Measurements from ENCODE around the gene STON2. TPM values are rescaled to one million over a fixed set of nuclear protein-coding genes. Genes with fewer than 3 reads are reported as not detected.

Gene STON2
- total RNA-seq, 1 donor from 2014 or later = 66.8 TPM

DNA sequence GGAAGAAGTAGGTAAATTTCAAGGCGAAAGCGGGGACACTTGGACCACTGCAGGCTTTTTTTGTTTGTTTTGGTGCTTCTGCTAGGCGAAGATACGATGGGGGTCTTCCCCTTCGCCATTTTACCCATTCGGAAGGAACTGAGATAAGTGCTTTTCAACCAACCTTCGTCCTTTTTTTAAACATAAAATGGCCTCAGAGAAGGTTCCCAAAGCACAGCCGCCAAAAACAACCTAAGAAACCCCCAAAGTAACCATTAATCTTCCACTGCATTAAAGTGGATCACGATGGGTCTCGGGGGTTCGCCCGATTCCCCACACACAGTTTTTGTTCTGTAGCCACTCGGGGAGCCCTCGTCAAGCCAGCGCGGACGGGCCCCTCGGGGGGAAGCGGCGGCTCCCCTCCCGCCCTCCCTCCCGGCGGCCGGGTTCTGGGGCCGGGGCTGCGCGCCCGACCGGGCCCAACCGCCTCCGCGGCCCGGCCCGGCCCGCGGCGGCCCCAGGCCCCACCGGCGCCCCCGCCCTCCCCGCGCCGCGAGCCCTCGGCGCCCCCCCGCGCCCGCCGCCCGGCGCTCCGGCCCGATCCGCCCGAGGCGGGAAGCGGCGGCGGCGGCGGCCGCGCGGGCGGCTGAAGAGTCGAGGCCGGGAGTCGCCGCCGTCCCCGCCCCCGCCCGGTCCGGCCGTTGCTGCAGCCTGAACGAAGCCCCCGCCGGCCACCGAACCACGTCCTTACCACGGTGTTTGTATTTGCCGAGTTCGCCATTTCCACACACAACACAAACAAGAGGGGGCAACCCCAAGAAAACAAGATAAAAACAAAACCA lies 180.2 kb downstream of the STON2 start:
- H3K36me3 Mint-ChIP-seq (ENCODE audit: low read depth, unreplicated experiment) = peaks cover 8% of the 10 kb centered on the region
- no peaks in the 10 kb centered on the region for H3K9me3 Mint-ChIP-seq (ENCODE audit: unreplicated experiment)
- H3K4me1 Mint-ChIP-seq (ENCODE audit: unreplicated experiment) = peaks cover 17% of the 10 kb centered on the region
- DNase-seq (ENCODE audit: low spot score) = peak; percentile 33
- peak overlapping the region; percentile 100 for H3K27ac Mint-ChIP-seq (ENCODE audit: unreplicated experiment)
- TF ChIP-seq, protein P1, sequence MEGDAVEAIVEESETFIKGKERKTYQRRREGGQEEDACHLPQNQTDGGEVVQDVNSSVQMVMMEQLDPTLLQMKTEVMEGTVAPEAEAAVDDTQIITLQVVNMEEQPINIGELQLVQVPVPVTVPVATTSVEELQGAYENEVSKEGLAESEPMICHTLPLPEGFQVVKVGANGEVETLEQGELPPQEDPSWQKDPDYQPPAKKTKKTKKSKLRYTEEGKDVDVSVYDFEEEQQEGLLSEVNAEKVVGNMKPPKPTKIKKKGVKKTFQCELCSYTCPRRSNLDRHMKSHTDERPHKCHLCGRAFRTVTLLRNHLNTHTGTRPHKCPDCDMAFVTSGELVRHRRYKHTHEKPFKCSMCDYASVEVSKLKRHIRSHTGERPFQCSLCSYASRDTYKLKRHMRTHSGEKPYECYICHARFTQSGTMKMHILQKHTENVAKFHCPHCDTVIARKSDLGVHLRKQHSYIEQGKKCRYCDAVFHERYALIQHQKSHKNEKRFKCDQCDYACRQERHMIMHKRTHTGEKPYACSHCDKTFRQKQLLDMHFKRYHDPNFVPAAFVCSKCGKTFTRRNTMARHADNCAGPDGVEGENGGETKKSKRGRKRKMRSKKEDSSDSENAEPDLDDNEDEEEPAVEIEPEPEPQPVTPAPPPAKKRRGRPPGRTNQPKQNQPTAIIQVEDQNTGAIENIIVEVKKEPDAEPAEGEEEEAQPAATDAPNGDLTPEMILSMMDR (IDR thresholded peaks at IDR 0.05; ENCODE audit: unreplicated experiment) = no peak
- H3K4me3 Mint-ChIP-seq (ENCODE audit: unreplicated experiment) = peak overlapping the region; percentile 99
- H3K27me3 Mint-ChIP-seq (ENCODE audit: unreplicated experiment) = peaks cover 24% of the 10 kb centered on the region

DNA sequence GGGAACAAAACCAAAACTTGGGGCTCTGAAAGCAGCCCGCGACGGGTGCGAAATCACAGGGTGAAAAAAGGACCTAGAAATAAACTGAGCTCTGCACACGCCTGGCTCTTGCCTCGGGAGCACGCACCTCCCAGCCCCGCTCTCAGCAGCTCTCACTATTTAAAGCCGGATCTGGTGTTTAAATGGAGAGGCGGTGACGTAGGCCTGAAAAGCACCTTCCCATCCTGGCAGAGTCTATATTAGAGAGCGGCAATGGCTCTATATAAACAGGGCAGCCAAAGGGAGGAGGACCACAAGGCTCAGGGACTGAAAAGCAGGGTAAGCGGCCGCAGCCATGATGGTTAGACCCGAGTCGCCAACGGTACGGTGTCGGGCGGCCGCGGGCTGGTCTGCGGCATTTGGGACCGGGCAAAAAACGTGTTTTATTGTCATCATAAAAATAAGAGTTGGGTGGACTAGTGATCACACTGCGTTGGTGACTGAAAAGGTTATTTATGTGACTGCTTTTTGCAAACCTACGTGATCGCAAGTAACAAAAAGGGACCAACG lies 180.8 kb downstream of the STON2 start:
- Mint-ChIP-seq H3K27me3 (ENCODE audit: unreplicated experiment) (peaks cover 24% of the 10 kb centered on the region), H3K27ac (ENCODE audit: unreplicated experiment) (peak overlapping the region; percentile 100), H3K9me3 (ENCODE audit: unreplicated experiment) (no peaks in the 10 kb centered on the region), H3K4me1 (ENCODE audit: unreplicated experiment) (peaks cover 17% of the 10 kb centered on the region), H3K36me3 (ENCODE audit: low read depth, unreplicated experiment) (peaks cover 8% of the 10 kb centered on the region), H3K4me3 (ENCODE audit: unreplicated experiment) (peak overlapping the region; percentile 99)
- peak; percentile 83 for DNase-seq (ENCODE audit: low spot score)
- TF ChIP-seq, protein P1 (IDR thresholded peaks at IDR 0.05; ENCODE audit: unreplicated experiment) = no peak

- Mint-ChIP-seq H3K36me3 (ENCODE audit: low read depth, unreplicated experiment) (peaks cover 31% of the 10 kb centered on the region), H3K27ac (ENCODE audit: unreplicated experiment) (no peak overlapping the region), H3K4me1 (ENCODE audit: unreplicated experiment) (peaks cover 11% of the 10 kb centered on the region), H3K27me3 (ENCODE audit: unreplicated experiment) (no peaks in the 10 kb centered on the region), H3K9me3 (ENCODE audit: unreplicated experiment) (no peaks in the 10 kb centered on the region), H3K4me3 (ENCODE audit: unreplicated experiment) (no peak overlapping the region)
- TF ChIP-seq, protein P1 (IDR thresholded peaks at IDR 0.05; ENCODE audit: unreplicated experiment) = no peak
- no peak for DNase-seq (ENCODE audit: low spot score)
Measured at GRCh38 chr14:81211844-81212243, 188.3 kb downstream of the STON2 start.

Other genes with a start within 250 kb of the STON2 start
- 34.6 TPM for gene GTF2A1, start 179.4 kb downstream of the STON2 start, total RNA-seq (ENCODE audit: unreplicated experiment)
- gene SEL1L, start 133.5 kb upstream of the STON2 start, total RNA-seq (ENCODE audit: unreplicated experiment) = 71.9 TPM

All from endothelial cell (in vitro differentiated cells).